ENCODE results near the gene CNTNAP2.

DNA sequence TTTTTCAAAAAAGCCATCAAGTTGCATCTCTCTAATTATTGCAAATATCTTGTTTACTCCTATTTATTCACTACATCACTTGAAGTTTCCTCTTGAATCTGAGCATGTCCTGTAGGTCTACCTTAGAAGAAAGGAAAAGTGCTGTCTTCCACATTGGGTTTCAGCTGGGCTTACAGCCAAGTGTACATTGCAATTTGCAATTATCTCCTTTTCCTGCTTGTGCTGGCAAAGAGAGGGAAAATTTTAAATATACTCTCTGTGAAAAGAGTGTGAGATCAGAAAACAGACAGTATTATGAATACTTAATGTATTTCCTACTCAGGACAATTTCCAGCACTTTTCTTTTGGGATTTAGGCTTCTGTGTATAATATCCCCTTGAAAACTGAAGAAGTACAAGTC, 839.7 kb downstream of the CNTNAP2 start:
- TF ChIP-seq, protein P1, sequence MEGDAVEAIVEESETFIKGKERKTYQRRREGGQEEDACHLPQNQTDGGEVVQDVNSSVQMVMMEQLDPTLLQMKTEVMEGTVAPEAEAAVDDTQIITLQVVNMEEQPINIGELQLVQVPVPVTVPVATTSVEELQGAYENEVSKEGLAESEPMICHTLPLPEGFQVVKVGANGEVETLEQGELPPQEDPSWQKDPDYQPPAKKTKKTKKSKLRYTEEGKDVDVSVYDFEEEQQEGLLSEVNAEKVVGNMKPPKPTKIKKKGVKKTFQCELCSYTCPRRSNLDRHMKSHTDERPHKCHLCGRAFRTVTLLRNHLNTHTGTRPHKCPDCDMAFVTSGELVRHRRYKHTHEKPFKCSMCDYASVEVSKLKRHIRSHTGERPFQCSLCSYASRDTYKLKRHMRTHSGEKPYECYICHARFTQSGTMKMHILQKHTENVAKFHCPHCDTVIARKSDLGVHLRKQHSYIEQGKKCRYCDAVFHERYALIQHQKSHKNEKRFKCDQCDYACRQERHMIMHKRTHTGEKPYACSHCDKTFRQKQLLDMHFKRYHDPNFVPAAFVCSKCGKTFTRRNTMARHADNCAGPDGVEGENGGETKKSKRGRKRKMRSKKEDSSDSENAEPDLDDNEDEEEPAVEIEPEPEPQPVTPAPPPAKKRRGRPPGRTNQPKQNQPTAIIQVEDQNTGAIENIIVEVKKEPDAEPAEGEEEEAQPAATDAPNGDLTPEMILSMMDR (conservative IDR thresholded peaks at IDR 0.05), result no peak
- no peak for TF ChIP-seq ZFX (IDR thresholded peaks at IDR 0.05)

All from C4-2B (cell line).